ENCODE results near the gene MLLT6. TPM values are rescaled to one million over a fixed set of nuclear protein-coding genes. Genes with fewer than 3 reads are reported as not detected.
A peak's percentile ranks its signal among the peaks of the same experiment; 100 is the strongest.

The MLLT6 gene
- total and polyA plus RNA-seq, 3 experiments from 2014 or later: 15.9 to 202 (median 197) TPM

DNA sequence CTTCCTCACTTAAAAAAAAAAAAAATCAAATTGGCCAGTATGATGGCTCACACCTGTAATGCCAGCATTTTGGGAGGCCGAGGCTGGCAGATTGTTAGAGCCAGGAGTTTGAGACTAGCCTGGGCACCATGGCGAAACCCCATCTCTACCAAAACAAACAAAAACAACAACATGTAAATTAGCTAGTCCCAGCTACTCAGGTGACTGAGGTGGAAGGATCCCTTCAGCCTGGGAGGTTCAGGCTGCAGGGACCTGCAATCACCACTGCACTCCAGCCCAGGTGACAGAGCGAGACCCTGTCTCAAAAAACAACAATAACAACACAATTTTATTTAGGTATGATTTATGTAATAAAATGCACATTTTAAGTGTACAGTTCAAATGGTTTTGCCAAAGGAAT lies 24.0 kb upstream of the MLLT6 start:
- H3K27ac ChIP-seq (ENCODE audit: low read depth, low read length): no peak overlapping the region
- Mint-ChIP-seq H3K9me3 (no peaks in the 10 kb centered on the region), H3K27ac (no peak overlapping the region), H3K4me3 (no peak overlapping the region), H3K4me1 (peaks cover 0 to 9% (median 7%) of the 10 kb centered on the region in 3 donors), H3K27me3 (peaks cover 4 to 13% of the 10 kb centered on the region in 2 donors), H3K36me3 (peaks cover 0 to 2% (median 0%) of the 10 kb centered on the region in 3 donors)
- H3K9me3 ChIP-seq (ENCODE audit: low read length): no peaks in the 10 kb centered on the region
- no peak overlapping the region for H3K4me3 ChIP-seq (ENCODE audit: low read length)
- DNase-seq: no peak
- H3K4me1 ChIP-seq (ENCODE audit: insufficient read depth, low read length): no peaks in the 10 kb centered on the region
- no peaks in the 10 kb centered on the region for H3K27me3 ChIP-seq (ENCODE audit: insufficient read depth, low read length, poor library complexity, severe bottlenecking)
- POLR2A ChIA-PET: interaction anchor here (0.7 kb wide), 1 partner anchor 73 kb away, joined by 3 read pairs; no protein-coding TSS in a partner anchor
- CTCF ChIA-PET: interaction anchor here (0.7 to 10.7 kb wide), 3 partner anchors 15 to 55 kb away, joined by 3 to 140 read pairs (median 3); no protein-coding TSS in a partner anchor
- H3K36me3 ChIP-seq (ENCODE audit: insufficient read depth, low read length): no peaks in the 10 kb centered on the region

DNA sequence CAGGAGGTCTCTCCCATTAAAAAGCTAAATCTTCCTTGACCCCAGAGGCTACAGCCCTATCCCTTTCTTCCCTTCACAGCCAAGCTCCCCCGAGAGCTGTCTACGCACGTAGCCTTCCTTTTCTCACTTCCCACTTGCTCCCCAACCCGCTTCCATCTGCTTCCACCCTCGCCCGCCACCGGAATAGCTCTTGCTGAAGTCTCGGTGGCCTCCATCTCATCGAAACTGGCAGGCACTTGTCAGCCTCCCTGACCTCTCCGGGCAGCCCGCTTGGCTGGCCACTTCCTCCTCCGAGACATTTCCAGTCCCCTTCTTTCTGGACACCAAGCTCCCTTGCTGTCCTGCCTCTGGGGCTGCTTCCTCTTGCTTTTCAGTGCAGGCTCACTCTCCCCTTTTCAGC lies 19.6 kb upstream of the MLLT6 start:
- H3K4me3 ChIP-seq (ENCODE audit: low read length): no peak overlapping the region
- ChIA-PET CTCF (interaction anchor here (1.4 to 3.3 kb wide), 3 partner anchors 45 to 50 kb away, joined by 3 to 11 read pairs (median 7); partner anchors contain the start of gene CISD3), POLR2A (no interaction called here)
- peak overlapping the region in 1 of 7 donors; percentile 34 for H3K4me3 Mint-ChIP-seq
- peak overlapping the region in 2 of 8 donors; percentile 62 to 96 for H3K27ac Mint-ChIP-seq
- no peak overlapping the region for H3K27ac ChIP-seq (ENCODE audit: low read depth, low read length)
- H3K9me3 Mint-ChIP-seq: no peaks in the 10 kb centered on the region
- H3K36me3 Mint-ChIP-seq: peaks cover 0 to 2% (median 0%) of the 10 kb centered on the region in 3 donors
- H3K27me3 ChIP-seq (ENCODE audit: insufficient read depth, low read length, poor library complexity, severe bottlenecking): no peaks in the 10 kb centered on the region
- H3K36me3 ChIP-seq (ENCODE audit: insufficient read depth, low read length): no peaks in the 10 kb centered on the region
- peaks cover 7 to 17% of the 10 kb centered on the region in 2 donors for H3K27me3 Mint-ChIP-seq
- H3K4me1 Mint-ChIP-seq: no peaks in the 10 kb centered on the region
- no peaks in the 10 kb centered on the region for H3K4me1 ChIP-seq (ENCODE audit: insufficient read depth, low read length)
- DNase-seq: no peak
- H3K9me3 ChIP-seq (ENCODE audit: low read length): no peaks in the 10 kb centered on the region

DNA sequence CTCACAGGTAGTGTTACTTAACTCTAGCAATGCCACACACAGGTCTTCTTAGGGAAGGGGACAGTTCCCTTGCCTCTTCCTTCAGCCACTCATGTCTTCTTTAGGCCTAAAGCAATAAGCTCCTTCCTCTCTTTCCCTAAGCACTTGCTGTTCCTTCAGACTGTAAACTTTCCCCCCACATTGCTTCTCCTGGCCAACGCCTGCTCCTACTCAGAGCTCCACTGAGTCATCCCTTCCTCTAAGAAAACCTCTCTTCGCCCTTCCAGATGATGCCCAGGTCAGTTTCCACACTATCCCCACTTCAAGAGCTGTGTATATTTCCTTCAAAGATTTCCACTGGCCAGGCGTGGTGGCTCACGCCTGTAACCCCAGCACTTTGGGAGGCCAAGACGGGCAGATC lies 17.8 kb upstream of the MLLT6 start:
- Mint-ChIP-seq H3K4me1 (no peaks in the 10 kb centered on the region), H3K9me3 (peaks cover 0 to 2% (median 0%) of the 10 kb centered on the region in 5 donors), H3K36me3 (peaks cover 0 to 2% (median 0%) of the 10 kb centered on the region in 3 donors), H3K4me3 (no peak overlapping the region), H3K27ac (peak overlapping the region in 1 of 8 donors; percentile 14), H3K27me3 (peaks cover 7 to 17% of the 10 kb centered on the region in 2 donors)
- Histone ChIP-seq H3K9me3 (ENCODE audit: low read length) (no peaks in the 10 kb centered on the region), H3K4me1 (ENCODE audit: insufficient read depth, low read length) (no peaks in the 10 kb centered on the region), H3K27ac (ENCODE audit: low read depth, low read length) (no peak overlapping the region), H3K4me3 (ENCODE audit: low read length) (no peak overlapping the region), H3K27me3 (ENCODE audit: insufficient read depth, low read length, poor library complexity, severe bottlenecking) (no peaks in the 10 kb centered on the region), H3K36me3 (ENCODE audit: insufficient read depth, low read length) (no peaks in the 10 kb centered on the region)
- no peak for DNase-seq
- ChIA-PET CTCF (interaction anchor here (1.1 to 3.3 kb wide), 3 partner anchors 9 to 48 kb away, joined by 3 to 11 read pairs (median 6); no protein-coding TSS in a partner anchor), POLR2A (no interaction called here)

DNA sequence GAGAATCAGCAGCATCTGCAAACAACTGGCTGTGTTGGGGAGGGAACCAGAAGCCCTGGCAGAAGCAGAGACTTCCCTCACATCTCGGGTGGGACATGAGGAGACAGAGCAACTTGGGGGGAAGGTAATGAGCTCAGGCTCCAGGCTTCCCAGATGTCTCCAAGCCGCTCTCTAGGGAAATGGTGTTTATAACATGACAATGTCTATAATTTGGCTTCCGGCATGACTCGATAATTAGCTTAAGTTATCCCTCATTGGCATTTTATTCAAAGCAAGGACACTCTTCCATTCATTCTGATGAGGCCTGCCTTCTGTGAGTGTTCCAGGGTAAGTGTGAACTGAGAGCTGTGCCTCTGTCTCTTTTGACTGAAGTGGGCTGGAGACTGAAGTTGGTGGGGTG lies 14.7 kb upstream of the MLLT6 start:
- Mint-ChIP-seq H3K4me3 (no peak overlapping the region), H3K27ac (peak overlapping the region in 2 of 8 donors; percentile 82 to 88), H3K27me3 (peaks cover 5 to 15% of the 10 kb centered on the region in 2 donors), H3K4me1 (no peaks in the 10 kb centered on the region), H3K9me3 (peaks cover 0 to 2% (median 0%) of the 10 kb centered on the region in 5 donors), H3K36me3 (peaks cover 0 to 2% (median 0%) of the 10 kb centered on the region in 3 donors)
- no peaks in the 10 kb centered on the region for H3K27me3 ChIP-seq (ENCODE audit: insufficient read depth, low read length, poor library complexity, severe bottlenecking)
- no peaks in the 10 kb centered on the region for H3K9me3 ChIP-seq (ENCODE audit: low read length)
- H3K4me3 ChIP-seq (ENCODE audit: low read length): no peak overlapping the region
- DNase-seq: no peak
- no peaks in the 10 kb centered on the region for H3K4me1 ChIP-seq (ENCODE audit: insufficient read depth, low read length)
- CTCF ChIA-PET: interaction anchor here (1.6 kb wide), 1 partner anchor 132 kb away, joined by 4 read pairs; no protein-coding TSS in a partner anchor
- H3K36me3 ChIP-seq (ENCODE audit: insufficient read depth, low read length): no peaks in the 10 kb centered on the region
- H3K27ac ChIP-seq (ENCODE audit: low read depth, low read length): no peak overlapping the region
- POLR2A ChIA-PET: no interaction called here

- no peak overlapping the region for H3K27ac Mint-ChIP-seq
- H3K4me3 ChIP-seq (ENCODE audit: low read length): no peak overlapping the region
- H3K27me3 ChIP-seq (ENCODE audit: insufficient read depth, low read length, poor library complexity, severe bottlenecking): no peaks in the 10 kb centered on the region
- no peak overlapping the region for H3K4me3 Mint-ChIP-seq
- peaks cover 0 to 2% (median 0%) of the 10 kb centered on the region in 5 donors for H3K9me3 Mint-ChIP-seq
- ChIA-PET CTCF (interaction anchor here (1.1 to 1.6 kb wide), 2 partner anchors 27 to 44 kb away, joined by 3 to 5 read pairs; no protein-coding TSS in a partner anchor), POLR2A (no interaction called here)
- no peak for DNase-seq
- no peak overlapping the region for H3K27ac ChIP-seq (ENCODE audit: low read depth, low read length)
- no peaks in the 10 kb centered on the region for H3K36me3 Mint-ChIP-seq
- no peaks in the 10 kb centered on the region for H3K9me3 ChIP-seq (ENCODE audit: low read length)
- H3K4me1 ChIP-seq (ENCODE audit: insufficient read depth, low read length): no peaks in the 10 kb centered on the region
- no peaks in the 10 kb centered on the region for H3K4me1 Mint-ChIP-seq
- peaks cover 3 to 7% of the 10 kb centered on the region in 2 donors for H3K27me3 Mint-ChIP-seq
- no peaks in the 10 kb centered on the region for H3K36me3 ChIP-seq (ENCODE audit: insufficient read depth, low read length)
Observed at GRCh38 chr17:38691154-38691553, 13.9 kb upstream of the MLLT6 start.

DNA sequence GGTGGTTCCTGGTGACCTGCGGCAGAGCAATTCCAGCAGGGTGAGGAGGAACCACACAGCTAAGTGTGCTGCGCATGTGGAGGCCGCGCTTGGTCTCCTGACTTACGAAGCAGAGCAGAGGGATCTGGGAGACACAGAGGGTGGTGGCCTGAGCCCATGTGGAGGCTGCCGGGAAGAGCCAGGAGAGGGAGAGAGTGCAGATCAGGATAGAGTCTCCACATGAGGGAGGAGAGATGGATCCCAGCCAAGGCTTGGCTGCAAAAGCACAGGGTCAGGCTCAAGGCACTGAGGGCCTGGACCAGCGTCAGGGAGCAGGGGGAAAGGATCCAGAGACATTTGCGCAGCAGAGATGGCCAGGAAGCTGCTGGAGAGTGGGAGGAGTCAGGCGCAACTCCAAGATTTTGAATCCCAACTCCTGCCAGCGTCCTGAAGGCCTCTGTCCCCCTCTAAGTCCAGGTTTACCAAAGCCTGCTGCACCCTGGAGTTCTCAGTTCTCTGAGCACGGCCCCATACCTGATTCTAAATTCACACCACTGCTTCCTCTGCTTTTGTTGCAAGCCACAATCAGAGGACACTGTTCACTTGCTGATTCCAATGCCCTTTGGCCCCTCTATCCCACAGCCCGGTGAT lies 11.3 kb upstream of the MLLT6 start:
- no peak for DNase-seq
- Histone ChIP-seq H3K36me3 (ENCODE audit: insufficient read depth, low read length) (no peaks in the 10 kb centered on the region), H3K9me3 (ENCODE audit: low read length) (no peaks in the 10 kb centered on the region), H3K4me3 (ENCODE audit: low read length) (no peak overlapping the region), H3K27me3 (ENCODE audit: insufficient read depth, low read length, poor library complexity, severe bottlenecking) (no peaks in the 10 kb centered on the region), H3K27ac (ENCODE audit: low read depth, low read length) (no peak overlapping the region), H3K4me1 (ENCODE audit: insufficient read depth, low read length) (peaks cover 14% of the 10 kb centered on the region)
- H3K4me3 Mint-ChIP-seq: no peak overlapping the region
- POLR2A ChIA-PET: no interaction called here
- H3K9me3 Mint-ChIP-seq: peaks cover 0 to 2% (median 0%) of the 10 kb centered on the region in 5 donors
- H3K27ac Mint-ChIP-seq: peak overlapping the region in 2 of 8 donors; percentile 43 to 77
- H3K36me3 Mint-ChIP-seq: no peaks in the 10 kb centered on the region
- H3K27me3 Mint-ChIP-seq: peaks cover 1 to 2% of the 10 kb centered on the region in 2 donors
- H3K4me1 Mint-ChIP-seq: peaks cover 10 to 12% (median 11%) of the 10 kb centered on the region in 3 donors
- CTCF ChIA-PET: no interaction called here

DNA sequence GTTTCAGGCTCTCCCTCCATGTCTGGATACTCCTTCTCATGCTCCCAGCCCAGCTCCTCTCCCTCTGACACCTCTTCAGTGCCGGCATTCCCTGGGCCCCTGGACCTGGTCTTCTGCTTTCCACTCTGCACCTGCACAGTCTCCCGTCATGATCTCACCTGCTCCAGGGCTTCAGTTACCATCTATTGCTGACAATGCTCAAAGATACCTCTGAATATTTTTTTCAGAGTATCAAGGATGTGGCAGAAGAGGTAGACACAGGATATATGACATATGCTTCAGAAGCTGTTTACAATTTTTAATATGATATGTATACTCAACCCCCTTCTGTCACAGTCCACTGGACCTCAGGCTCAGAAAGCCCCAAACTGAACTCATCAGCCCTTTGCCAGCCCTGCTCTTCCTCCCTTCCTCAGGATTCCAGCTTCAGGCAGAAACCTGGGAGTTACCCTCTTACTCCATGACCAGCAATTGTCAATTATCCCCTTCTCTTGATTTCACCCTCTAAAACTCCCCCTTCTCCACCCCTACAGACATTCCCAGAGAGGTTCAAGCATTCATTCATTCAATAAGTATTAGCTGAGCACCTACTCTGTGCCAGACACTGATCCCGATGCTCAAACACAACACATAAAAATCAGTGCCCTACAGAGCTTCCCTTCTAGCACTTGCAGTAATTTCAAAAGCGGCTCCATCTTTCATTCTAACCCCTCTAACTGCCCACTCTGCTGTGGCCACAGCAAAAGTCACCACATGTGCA lies 7.8 kb upstream of the MLLT6 start:
- CTCF ChIA-PET: interaction anchor here (0.9 to 1.5 kb wide), 3 partner anchors 19 to 33 kb away, joined by 3 to 5 read pairs (median 4); partner anchors contain the start of gene CISD3
- H3K36me3 Mint-ChIP-seq: peaks cover 0 to 5% (median 0%) of the 10 kb centered on the region in 3 donors
- peaks cover 17 to 28% (median 26%) of the 10 kb centered on the region in 3 donors for H3K4me1 Mint-ChIP-seq
- Histone ChIP-seq H3K27ac (ENCODE audit: low read depth, low read length) (no peak overlapping the region), H3K9me3 (ENCODE audit: low read length) (no peaks in the 10 kb centered on the region), H3K4me3 (ENCODE audit: low read length) (no peak overlapping the region), H3K36me3 (ENCODE audit: insufficient read depth, low read length) (no peaks in the 10 kb centered on the region), H3K4me1 (ENCODE audit: insufficient read depth, low read length) (peaks cover 26% of the 10 kb centered on the region), H3K27me3 (ENCODE audit: insufficient read depth, low read length, poor library complexity, severe bottlenecking) (no peaks in the 10 kb centered on the region)
- peak overlapping the region in 6 of 8 donors; percentile 6 to 86 (median 67) for H3K27ac Mint-ChIP-seq
- no peaks in the 10 kb centered on the region for H3K9me3 Mint-ChIP-seq
- peaks cover 0 to 1% of the 10 kb centered on the region in 2 donors for H3K27me3 Mint-ChIP-seq
- POLR2A ChIA-PET: no interaction called here
- no peak overlapping the region for H3K4me3 Mint-ChIP-seq
- peak in 1 of 5 donors; percentile 28 for DNase-seq
